ENCODE results near the gene KIRREL2.
A peak's percentile ranks its signal among the peaks of the same experiment; 100 is the strongest.

Gene KIRREL2

GRCh38 chr19:35845215-35846037, 11.3 kb upstream of the KIRREL2 start:
- DNase-seq, result no peak

GRCh38 chr19:35846038-35846668, 10.6 kb upstream of the KIRREL2 start:
- no peak for DNase-seq

- DNase-seq, result no peak
These were observed 8.8 kb upstream of the KIRREL2 start for GRCh38 chr19:35847911-35848310.

GRCh38 chr19:35848486-35848885, 8.2 kb upstream of the KIRREL2 start:
- no peak for DNase-seq

GRCh38 chr19:35848919-35849505, 7.7 kb upstream of the KIRREL2 start:
- DNase-seq, result no peak

GRCh38 chr19:35851213-35852028, 5.3 kb upstream of the KIRREL2 start:
- DNase-seq, result no peak

GRCh38 chr19:35852029-35852780, 4.5 kb upstream of the KIRREL2 start, which contains the start of gene NPHS1:
NPHS1 (minus strand) TSS chr19:35852504; CDS start chr19:35851837, 667 bp downstream.
- no peak for DNase-seq

GRCh38 chr19:35853038-35853756, 3.5 kb upstream of the KIRREL2 start:
- no peak for DNase-seq

- no peak for DNase-seq
These were observed 1.6 kb downstream of the KIRREL2 start for GRCh38 chr19:35858311-35858710.

GRCh38 chr19:35859414-35859813, 2.7 kb downstream of the KIRREL2 start:
- DNase-seq, result no peak

- no peak for DNase-seq
These were observed 3.7 kb downstream of the KIRREL2 start for GRCh38 chr19:35860436-35860817.

GRCh38 chr19:35860818-35861639, 4.3 kb downstream of the KIRREL2 start:
- DNase-seq, result no peak

GRCh38 chr19:35861640-35862160, 5.0 kb downstream of the KIRREL2 start:
- no peak for DNase-seq

GRCh38 chr19:35862528-35862927, 5.8 kb downstream of the KIRREL2 start:
- DNase-seq, result no peak

- DNase-seq, result no peak
These were observed 6.3 kb downstream of the KIRREL2 start for GRCh38 chr19:35863018-35863417.

- DNase-seq, result peak; percentile 76
These were observed 11.6 kb downstream of the KIRREL2 start, which contains the start of gene APLP1 for GRCh38 chr19:35868172-35868822. APLP1 (plus strand) TSS chr19:35868574; CDS start chr19:35868637, 63 bp downstream.

- no peak for DNase-seq
These were observed 12.2 kb downstream of the KIRREL2 start for GRCh38 chr19:35868823-35869326.

- peak; percentile 77 for DNase-seq
These were observed 12.8 kb downstream of the KIRREL2 start for GRCh38 chr19:35869327-35870123.

Measured in stimulated activated CD4-positive, alpha-beta T cell treated with anti-CD3 and anti-CD28 coated beads, Interleukin-12 subunit alpha, Interleukin-12 subunit beta, amount 100 ng/mL, for 4 hours (primary cell).